GM19467 (cell line): ENCODE measurements around the gene RAB18.
"Not testable (repeated sequence)": the region's sequence is repeated elsewhere in the genome, so short reads cannot be mapped to it uniquely, and the experiment has no call there.

Source experiments
- ATAC-seq: cut with Tn5 transposase; IDR thresholded peaks from one replicate; pipeline ENCODE4 v1.9.1; 2021; ENCODE audit warnings: mild to moderate bottlenecking, moderate library complexity; ENCODE audit not compliant: unreplicated experiment

The RAB18 gene

GRCh38 chr10:27542812-27543211, 38.7 kb downstream of the RAB18 start:
- ATAC-seq = no peak

- no peak for ATAC-seq
Measured at GRCh38 chr10:27547047-27547446, 42.9 kb downstream of the RAB18 start.

DNA sequence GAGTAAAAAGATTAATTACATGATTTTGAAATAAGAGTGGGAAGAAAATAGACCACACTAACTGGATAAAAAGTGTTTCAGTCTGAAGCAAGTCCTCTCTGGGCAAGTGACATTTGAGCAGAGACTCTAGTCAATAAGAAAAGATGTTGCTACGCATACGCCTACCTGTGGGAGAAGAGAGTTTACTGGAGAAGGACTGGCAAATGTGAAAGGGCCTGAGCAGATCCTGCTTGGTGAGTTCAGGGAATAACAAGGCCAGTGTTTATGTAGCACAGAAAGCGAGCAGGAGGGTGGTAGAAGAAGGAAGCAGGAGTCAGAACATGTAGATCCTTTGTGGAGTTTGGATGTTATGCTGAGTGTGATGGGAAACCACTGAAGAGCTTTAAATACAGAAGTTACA, 43.4 kb downstream of the RAB18 start:
- no peak for ATAC-seq

- ATAC-seq = no peak
Measured at GRCh38 chr10:27550823-27551222, 46.7 kb downstream of the RAB18 start.

- peak; percentile 83 for ATAC-seq
Measured at GRCh38 chr10:27558612-27559020, 54.5 kb downstream of the RAB18 start.

GRCh38 chr10:27561334-27561733, 57.2 kb downstream of the RAB18 start:
- ATAC-seq = no peak

DNA sequence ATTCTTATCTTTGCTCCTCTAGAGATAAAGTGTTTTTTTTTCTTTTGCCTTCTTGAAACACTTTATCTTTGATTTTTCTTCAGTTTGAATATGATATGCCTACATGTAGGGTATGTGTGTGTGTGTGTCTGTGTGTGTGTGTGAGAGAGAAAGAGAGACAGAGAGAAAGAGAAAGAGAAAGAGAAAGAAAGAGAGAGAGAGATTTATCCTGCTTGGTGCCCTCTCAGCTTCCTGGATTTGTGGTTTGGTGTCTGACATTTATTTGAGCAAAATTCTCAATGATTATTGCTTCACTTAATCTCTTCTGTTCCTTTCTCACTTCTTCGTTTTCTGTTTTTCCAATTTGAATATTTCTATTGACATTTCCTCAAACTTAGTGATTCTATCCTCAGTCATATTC, 60.3 kb downstream of the RAB18 start:
- ATAC-seq = no peak

DNA sequence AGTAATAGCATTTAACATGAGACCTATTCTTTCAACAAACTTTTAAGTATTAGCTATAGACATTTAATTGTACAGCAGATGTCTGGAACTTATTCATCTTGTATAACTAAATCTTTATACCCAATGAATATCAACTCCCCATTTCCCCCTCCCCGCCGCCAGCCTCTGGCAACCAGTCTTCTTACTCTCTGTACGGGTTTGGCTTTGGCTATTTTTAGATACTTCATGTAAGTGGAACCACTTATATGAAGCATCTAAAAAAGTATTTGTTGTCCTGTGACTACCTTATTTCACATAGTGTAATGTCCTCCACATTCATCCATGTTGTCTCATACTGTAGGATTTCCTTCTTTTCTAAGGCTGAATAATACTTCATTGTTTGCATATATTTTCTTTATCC, 60.8 kb downstream of the RAB18 start:
- no peak for ATAC-seq

DNA sequence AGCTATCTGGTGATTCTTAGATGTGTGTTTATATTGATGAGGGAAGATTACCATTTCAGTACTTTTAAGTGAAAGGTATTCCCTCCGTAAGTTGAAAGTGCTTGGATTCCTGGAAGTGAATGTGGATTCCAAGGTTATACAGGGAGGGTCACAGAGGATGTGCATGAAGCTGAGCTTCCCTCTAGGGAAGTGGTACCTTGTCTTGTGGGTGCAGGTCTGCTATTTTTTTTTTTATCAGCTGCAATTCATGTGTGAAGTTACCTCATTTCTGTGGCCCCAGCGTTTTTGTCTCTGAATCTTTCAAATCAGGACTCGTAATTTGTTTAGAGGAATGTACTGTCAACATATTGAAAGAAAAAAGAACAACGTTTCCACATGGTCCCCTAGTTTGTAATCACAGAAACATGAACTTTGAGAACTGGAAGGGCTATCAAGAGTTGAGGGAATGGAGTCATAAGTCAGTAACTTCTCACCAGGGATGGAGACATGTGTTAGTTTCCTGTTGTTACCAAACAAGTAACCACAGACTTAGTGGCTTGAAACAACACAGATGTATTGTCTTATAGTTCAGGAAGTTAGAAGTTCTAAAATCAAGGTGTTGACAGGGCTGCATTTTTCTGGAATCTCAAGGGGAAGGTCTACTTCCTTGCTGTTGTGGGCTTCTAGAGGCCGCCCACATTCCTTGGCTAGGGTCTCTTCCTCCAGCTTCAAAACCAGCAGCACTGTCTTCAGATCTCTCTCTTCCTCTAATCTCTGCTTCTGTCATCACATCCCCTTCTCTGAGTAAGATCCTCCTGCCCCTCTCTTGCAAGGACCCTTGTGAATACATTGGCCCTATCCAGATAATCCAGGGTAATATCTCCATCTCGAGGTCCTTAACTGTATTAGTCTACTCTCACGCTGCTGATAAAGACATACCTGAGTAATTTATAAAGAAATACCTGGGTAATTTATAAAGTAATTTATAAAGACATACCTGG, 64.4 kb downstream of the RAB18 start:
- ATAC-seq = no peak

DNA sequence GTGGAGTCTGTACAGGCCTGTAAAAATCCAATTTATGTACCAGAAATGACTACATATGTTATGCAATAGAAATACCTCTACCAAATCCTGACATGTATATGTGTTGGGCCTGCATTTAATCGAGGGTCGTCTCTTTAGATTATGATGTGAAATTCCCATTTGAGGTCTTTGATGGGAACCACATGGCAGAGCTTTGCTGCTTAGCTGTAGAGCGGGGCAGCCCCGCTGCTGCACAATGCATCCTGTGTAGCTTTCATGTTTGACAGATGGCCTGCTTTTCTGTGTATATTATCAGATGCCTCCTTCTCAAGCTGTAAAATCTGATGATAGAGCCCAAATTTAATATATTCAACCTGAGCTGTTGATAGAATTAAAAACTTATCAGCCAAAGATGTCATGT, 65.8 kb downstream of the RAB18 start:
- ATAC-seq = no peak

GRCh38 chr10:27577038-27577437, 72.9 kb downstream of the RAB18 start:
- not testable (repeated sequence) for ATAC-seq

- no peak for ATAC-seq
Measured at GRCh38 chr10:27578316-27578715, 74.2 kb downstream of the RAB18 start.

GRCh38 chr10:27581225-27581624, 77.1 kb downstream of the RAB18 start:
- ATAC-seq = no peak

GRCh38 chr10:27584302-27584701, 80.2 kb downstream of the RAB18 start:
- no peak for ATAC-seq
